Measurements from ENCODE around the gene NPPA.

Gene NPPA

DNA sequence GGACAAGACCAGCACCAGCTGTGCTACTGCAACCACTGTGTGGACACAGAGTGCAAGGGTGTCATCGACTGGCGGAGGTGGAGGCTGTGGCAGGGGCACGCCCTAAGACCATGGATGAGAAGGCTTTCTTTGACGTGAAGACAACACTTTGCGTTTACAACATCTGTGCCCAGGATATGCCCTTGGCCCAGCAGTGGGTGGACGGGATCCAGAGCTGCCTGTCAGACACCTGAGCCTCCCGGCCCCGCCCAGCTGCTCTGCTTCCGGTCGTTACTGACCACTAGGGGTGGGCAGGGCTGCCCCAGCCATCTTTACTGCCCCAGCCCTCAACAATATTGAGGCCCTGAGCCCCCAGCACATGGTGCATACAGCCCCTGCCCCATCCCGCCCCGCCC, 32.6 kb upstream of the NPPA start:
- no peak for DNase-seq
- TF ChIP-seq GATA1 (IDR thresholded peaks at IDR 0.05; ENCODE audit: low read depth, low read length), result no peak
- no peak for TF ChIP-seq POLR2A (IDR thresholded peaks at IDR 0.05; ENCODE audit: low read length)

- no peak for DNase-seq
Measured at GRCh38 chr1:11879311-11880180, 32.0 kb upstream of the NPPA start.

DNA sequence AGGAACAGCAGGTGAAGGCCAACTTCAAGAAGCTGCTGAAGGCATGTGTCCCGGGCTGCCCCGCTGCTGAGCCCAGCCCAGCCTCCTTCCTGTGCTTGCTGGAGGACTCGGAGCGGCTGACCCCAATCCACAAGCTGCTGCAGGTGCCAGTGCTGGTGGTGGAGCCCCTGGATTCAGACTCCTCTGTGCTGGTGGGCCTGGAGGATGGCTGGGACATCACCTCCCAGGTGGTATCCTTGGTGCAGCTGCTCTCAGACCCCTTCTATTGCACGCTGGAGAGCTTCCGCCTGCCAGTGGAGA, 31.3 kb upstream of the NPPA start:
- no peak for TF ChIP-seq GATA1 (IDR thresholded peaks at IDR 0.05; ENCODE audit: low read depth, low read length)
- no peak for TF ChIP-seq POLR2A (IDR thresholded peaks at IDR 0.05; ENCODE audit: low read length)
- DNase-seq, result no peak

More at GRCh38 chr1:11879311-11880180, 32.0 kb upstream of the NPPA start:
- TF ChIP-seq GATA1 (IDR thresholded peaks at IDR 0.05; ENCODE audit: low read depth, low read length) (no peak), POLR2A (IDR thresholded peaks at IDR 0.05; ENCODE audit: low read length) (no peak)

DNA sequence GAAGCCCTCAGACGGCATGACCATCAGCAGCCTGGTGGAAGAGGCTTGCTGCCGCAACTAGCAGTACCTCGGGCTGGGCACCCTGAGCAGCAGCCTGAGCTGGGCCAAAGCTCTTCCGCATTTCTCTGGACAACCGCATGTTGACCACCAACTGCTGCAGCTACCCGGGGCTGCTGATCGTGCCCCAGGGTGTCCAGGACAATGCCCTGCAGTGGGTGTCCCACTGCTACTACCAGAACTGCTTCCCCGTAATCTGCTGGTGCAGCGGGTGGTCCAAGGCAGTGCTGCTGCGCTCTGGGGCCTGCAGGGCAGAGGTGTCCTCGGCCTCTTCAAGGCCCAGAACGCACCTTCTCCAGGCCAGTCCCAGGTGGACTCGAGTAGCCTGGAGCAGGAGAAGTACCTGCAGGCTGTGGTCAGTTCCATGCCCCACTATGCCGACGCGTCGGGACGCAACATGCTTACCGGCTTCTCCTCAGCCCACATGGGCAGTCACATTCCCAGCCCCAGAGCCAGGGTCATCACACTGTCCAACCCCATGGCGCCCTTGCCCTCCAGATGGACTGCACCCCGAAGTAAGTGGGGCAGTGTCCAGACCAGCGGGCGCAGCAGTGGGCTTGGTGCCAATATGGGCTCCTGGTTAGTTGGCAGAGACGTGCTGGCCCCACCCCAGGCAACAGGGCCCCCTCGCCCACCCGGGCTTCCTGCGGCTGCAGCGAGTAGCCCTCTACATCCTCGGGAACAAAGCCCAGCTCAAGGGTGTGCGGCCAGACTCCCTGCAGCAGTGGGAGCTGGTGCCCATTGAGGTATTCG, 30.7 kb upstream of the NPPA start:
- TF ChIP-seq GATA1 (IDR thresholded peaks at IDR 0.05; ENCODE audit: low read depth, low read length), result no peak
- no peak for TF ChIP-seq POLR2A (IDR thresholded peaks at IDR 0.05; ENCODE audit: low read length)
- no peak for DNase-seq

DNA sequence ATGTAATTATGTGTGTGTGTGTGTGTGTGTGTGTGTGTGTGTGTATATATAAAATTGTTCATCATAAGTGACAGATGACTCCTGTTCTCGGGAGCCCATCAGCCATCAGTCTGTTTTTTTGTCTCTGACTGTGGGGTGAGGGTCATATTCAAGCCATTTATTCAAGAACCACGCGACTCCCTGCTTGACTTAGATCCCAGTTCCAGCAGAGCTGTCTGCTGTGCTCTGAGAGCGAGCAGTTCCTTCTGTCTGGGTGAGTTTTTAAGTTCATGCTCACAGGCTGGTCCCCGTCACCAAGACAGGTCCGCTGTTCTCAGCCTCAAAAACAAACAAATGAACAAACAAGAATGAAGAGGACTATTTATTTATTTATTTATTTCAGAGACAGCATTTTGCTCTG, 29.5 kb upstream of the NPPA start:
- TF ChIP-seq POLR2A (IDR thresholded peaks at IDR 0.05; ENCODE audit: low read length) (no peak), GATA1 (IDR thresholded peaks at IDR 0.05; ENCODE audit: low read depth, low read length) (no peak)

DNA sequence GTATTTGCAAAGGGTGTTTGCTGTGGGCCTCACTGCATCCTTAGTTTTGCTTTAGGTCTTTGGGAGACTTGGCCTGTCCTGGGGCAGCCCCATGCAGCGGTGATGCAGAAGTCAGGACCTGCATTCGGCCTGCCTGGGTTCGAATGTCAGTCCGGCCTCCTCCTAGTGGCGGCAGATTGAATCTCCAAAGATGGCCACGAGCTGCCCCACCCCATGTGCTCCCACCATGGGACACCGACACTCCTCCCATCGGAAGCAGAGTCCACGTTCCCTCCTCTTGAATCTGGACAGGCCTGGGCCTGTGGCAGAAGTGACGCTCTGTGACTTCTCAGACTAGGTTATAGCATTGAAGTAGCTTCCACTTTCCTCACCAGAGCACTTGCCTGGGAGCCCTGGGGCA, 27.5 kb upstream of the NPPA start:
- no peak for TF ChIP-seq POLR2A (IDR thresholded peaks at IDR 0.05; ENCODE audit: low read length)
- TF ChIP-seq GATA1 (IDR thresholded peaks at IDR 0.05; ENCODE audit: low read depth, low read length), result no peak
- DNase-seq, result no peak

More for the DNA sequence above, 29.5 kb upstream of the NPPA start:
- DNase-seq, result no peak

- DNase-seq, result no peak
- TF ChIP-seq POLR2A (IDR thresholded peaks at IDR 0.05; ENCODE audit: low read length), result no peak
- no peak for TF ChIP-seq GATA1 (IDR thresholded peaks at IDR 0.05; ENCODE audit: low read depth, low read length)
Measured at GRCh38 chr1:11874624-11875023, 27.0 kb upstream of the NPPA start.

DNA sequence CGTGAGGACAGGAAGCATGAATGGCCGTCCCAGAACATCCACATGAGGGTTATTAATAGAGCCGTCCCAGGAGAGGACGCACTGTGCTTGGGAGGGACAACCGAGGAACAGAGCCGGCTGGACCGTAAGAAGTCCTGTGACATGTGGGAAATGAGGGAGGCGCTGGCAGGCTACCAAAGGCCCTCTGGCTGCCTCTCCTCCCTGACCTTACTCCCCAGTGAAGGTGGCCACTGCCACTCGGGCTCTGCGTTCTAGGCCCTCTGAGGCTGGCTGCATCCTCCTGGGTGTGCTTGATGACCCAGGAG, 26.6 kb upstream of the NPPA start:
- no peak for DNase-seq
- TF ChIP-seq POLR2A (IDR thresholded peaks at IDR 0.05; ENCODE audit: low read length) (no peak), GATA1 (IDR thresholded peaks at IDR 0.05; ENCODE audit: low read depth, low read length) (no peak)

DNA sequence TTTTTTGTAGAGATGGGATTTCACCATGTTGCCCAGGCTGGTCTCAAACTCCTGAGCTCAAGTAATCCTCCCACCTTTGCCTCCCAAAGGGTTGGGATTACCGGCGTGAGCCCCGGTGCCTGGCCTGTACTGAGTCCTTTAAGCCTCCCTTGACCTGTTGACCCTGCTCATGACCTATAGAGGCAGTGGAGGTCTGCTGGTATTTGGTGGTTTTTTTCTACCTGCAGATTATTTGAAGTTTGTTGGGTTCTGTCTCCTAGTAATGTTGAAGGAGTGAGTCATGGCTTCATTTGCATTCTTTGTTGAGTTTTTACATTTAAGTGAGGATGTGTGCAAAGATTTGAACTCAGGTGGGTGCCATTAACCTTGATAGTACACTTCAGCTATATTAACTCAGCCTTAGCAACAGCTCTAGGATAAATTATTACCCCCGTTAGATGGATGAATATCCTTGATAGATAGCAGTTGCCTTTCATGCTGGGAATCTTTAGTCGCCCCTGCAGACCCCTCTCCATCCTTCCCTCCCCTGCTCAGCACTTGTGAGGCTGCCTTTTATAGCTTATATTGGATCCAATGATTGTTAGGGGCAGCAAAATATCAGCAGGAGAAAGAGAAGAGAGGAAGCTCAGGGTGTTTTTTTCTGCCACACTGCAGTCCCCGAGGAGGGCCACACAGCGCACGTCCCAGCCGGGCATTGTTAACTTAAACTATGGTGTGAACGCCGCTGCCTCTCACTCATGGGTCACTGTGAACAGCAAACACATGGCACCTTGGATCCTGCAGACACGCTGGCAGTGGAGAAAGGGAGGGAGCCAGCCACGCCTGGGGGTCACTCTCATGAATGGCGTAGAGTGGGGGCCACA, 26.0 kb upstream of the NPPA start:
- TF ChIP-seq POLR2A (IDR thresholded peaks at IDR 0.05; ENCODE audit: low read length) (no peak), GATA1 (IDR thresholded peaks at IDR 0.05; ENCODE audit: low read depth, low read length) (no peak)
- DNase-seq, result no peak

GRCh38 chr1:11872545-11872944, 25.0 kb upstream of the NPPA start:
- TF ChIP-seq POLR2A (IDR thresholded peaks at IDR 0.05; ENCODE audit: low read length) (no peak), GATA1 (IDR thresholded peaks at IDR 0.05; ENCODE audit: low read depth, low read length) (no peak)
- DNase-seq, result no peak

DNA sequence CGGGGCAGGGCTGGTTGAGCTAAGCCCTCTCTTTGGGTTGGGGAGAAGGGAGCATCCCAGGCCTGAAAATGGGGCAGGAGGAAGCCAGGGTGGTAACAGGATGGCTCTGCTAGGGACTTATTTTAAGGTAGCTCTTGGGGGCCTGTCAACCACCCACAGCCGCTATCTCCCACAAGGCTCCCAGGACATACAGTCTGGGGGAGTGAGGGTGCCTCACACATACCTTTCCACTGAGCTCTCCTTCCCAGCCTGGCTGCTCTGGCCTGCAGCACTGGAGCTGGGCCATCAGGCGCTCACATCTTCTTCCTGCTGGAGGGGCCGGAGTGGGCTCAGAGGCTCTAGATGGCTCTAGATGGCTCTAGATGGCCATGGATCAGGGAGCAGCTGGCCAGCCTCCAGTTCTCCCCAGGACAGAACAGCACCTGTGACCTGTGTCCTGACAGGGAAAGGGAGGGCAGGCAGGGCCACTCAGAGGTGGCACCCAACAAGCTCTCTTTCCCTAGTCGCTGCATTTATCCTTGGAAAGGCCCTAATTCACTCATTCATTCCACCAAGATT, 22.1 kb upstream of the NPPA start:
- no peak for DNase-seq
- TF ChIP-seq POLR2A (IDR thresholded peaks at IDR 0.05; ENCODE audit: low read length), result no peak
- no peak for TF ChIP-seq GATA1 (IDR thresholded peaks at IDR 0.05; ENCODE audit: low read depth, low read length)

GRCh38 chr1:11869104-11869503, 21.5 kb upstream of the NPPA start:
- no peak for TF ChIP-seq POLR2A (IDR thresholded peaks at IDR 0.05; ENCODE audit: low read length)
- TF ChIP-seq GATA1 (IDR thresholded peaks at IDR 0.05; ENCODE audit: low read depth, low read length), result no peak
- DNase-seq, result no peak

DNA sequence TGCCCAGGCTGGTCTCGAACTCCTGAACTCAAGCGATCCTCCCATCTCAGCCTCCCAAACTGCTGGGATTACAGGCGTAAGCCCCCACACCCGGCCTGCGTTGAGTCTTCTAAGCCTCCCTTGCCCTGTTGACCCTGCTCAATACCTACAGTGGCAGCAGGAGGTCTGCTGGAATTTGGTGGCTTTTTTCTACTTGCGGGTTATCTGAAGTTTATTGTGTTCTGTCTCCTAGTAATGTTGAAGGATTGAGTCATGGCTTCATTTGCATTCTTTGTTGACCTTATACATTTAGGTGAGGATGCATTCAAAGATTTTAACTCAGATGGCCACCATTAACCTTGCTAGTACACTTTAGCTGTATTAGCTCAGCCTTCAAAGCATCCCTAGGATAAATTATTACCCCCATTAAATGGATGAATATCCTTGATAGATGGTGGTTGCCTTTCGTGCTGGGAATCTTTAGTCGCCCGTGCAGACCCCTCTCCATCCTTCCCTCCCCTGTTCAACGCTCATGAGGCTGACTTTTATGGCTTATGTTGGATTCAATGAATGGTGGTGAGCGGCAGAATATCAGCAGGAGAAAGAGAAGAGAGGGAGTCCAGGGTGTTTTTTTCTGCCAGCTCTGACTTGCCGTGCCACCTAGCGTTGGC, 20.9 kb upstream of the NPPA start:
- TF ChIP-seq POLR2A (IDR thresholded peaks at IDR 0.05; ENCODE audit: low read length), result no peak
- no peak for TF ChIP-seq GATA1 (IDR thresholded peaks at IDR 0.05; ENCODE audit: low read depth, low read length)
- DNase-seq, result no peak
